NT2/D1 (cell line): Measurements from ENCODE around the gene LCOR.
"Not testable (repeated sequence)": the region's sequence is repeated elsewhere in the genome, so short reads cannot be mapped to it uniquely, and the experiment has no call there.

Experiments used
- DNase-seq: peaks from one replicate; pipeline ENCODE4 v3.0.0-alpha.2; 2011; ENCODE audit warnings: low read depth, low spot score
- H3K27me3 ChIP-seq: 2 replicates; pipeline ENCODE4 v1.6.0; 2011; ENCODE audit warnings: mild to moderate bottlenecking; ENCODE audit not compliant: insufficient read length, insufficient read depth
- H3K36me3 ChIP-seq: 2 replicates; pipeline ENCODE4 v1.6.1; 2011; ENCODE audit warnings: mild to moderate bottlenecking, low read length, mixed read lengths; ENCODE audit not compliant: insufficient read depth, insufficient read length
- H3K4me1 ChIP-seq: 2 replicates; pipeline ENCODE4 v1.5.1; 2011; ENCODE audit not compliant: insufficient read depth, insufficient read length
- H3K4me3 ChIP-seq: 2 replicates; pipeline ENCODE4 v1.5.1; 2011; ENCODE audit warnings: low read depth; ENCODE audit not compliant: insufficient read length
- H3K9ac ChIP-seq: 2 replicates; pipeline ENCODE4 v1.6.0; 2011; ENCODE audit warnings: low read depth; ENCODE audit not compliant: insufficient read length
- H3K9me3 ChIP-seq: 2 replicates; pipeline ENCODE4 v1.5.1; 2011; ENCODE audit warnings: mild to moderate bottlenecking, low read length; ENCODE audit not compliant: insufficient read depth
- SUZ12 ChIP-seq: IDR thresholded peaks from 2 replicates; pipeline ENCODE4 v1.6.1; 2011; ENCODE audit not compliant: insufficient read length, insufficient read depth; ENCODE audit errors: extremely low read depth
- YY1 ChIP-seq: IDR thresholded peaks from 2 replicates; pipeline ENCODE4 v1.6.1; 2011; ENCODE audit not compliant: insufficient read length, insufficient read depth
- ZNF274 ChIP-seq: IDR thresholded peaks from 2 replicates; pipeline ENCODE4 v1.6.1; 2011; ENCODE audit warnings: mild to moderate bottlenecking, low read depth, low read length

Gene LCOR

DNA sequence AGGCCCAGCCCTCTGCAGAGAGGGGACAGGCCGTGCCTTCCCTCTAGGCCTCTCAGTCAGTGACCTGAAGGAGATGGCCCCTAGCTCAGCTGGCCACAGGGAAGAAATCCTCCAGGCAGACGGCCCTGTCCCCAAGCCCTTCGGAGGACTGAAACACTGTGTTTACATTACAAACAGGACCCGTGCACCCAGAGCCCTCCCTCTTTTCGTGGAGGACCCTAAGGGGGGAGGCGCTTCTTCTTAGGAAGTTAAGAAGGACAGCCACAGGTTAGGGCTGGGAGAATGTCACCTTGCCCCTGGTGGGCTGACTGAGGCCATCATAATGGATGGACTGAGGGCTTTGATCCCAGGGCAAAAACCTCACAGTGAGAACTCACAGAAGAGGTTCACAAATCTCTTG lies 198.8 kb downstream of the LCOR start:
- no peak for DNase-seq
- Histone ChIP-seq H3K4me1 (peaks cover 13% of the 10 kb centered on the region), H3K9ac (no peak overlapping the region), H3K9me3 (no peaks in the 10 kb centered on the region), H3K36me3 (no peaks in the 10 kb centered on the region), H3K4me3 (no peak overlapping the region), H3K27me3 (no peaks in the 10 kb centered on the region)
- TF ChIP-seq YY1, result no peak

DNA sequence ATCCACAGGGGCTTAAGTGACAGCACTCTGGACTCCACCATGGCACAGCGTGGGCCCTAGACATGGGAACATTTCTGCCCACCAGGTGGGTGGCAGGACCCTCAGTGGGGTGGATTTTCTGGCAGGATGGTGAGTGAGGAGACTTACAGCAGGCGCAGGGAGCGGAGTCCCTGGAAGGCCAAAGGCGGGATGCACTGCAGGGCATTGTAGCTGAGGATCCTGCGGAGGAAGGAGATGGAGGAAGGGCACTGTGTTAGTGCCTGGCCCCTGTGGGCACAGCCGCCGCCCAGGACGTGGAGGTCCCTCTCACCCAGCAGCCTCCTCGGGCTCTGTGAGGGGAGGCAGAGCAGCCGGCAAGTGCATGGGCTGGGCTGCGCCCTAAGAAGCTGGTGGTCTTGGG lies 199.4 kb downstream of the LCOR start:
- Histone ChIP-seq H3K9me3 (no peaks in the 10 kb centered on the region), H3K36me3 (no peaks in the 10 kb centered on the region), H3K4me1 (peaks cover 15% of the 10 kb centered on the region), H3K27me3 (no peaks in the 10 kb centered on the region), H3K9ac (no peak overlapping the region), H3K4me3 (no peak overlapping the region)
- no peak for TF ChIP-seq ZNF274
- TF ChIP-seq SUZ12, result no peak
- TF ChIP-seq YY1, result no peak
- DNase-seq, result no peak

DNA sequence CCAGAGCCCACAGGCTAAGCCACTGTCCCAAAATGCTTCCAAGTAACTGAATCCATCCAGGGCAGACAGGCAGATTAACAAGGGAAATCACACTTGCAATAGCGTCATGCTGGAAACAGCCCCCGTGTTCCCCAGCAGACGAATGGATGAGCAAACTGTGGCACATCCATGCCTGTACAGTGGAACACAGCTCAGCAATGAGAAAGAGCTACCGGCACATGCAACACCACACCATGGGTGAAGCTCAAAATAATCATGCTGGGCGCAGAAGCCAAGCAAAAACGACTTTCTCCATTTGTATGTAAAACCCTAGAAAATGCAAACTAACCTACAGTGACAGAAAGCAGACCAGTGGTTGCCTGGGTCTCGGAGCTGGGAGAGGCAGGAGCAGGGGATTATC lies 200.5 kb downstream of the LCOR start:
- no peak overlapping the region for H3K9ac ChIP-seq
- no peak overlapping the region for H3K4me3 ChIP-seq
- no peaks in the 10 kb centered on the region for H3K9me3 ChIP-seq
- H3K36me3 ChIP-seq, result no peaks in the 10 kb centered on the region
- H3K4me1 ChIP-seq, result peaks cover 15% of the 10 kb centered on the region
- DNase-seq, result no peak
- TF ChIP-seq ZNF274 (no peak), SUZ12 (no peak), YY1 (no peak)
- H3K27me3 ChIP-seq, result no peaks in the 10 kb centered on the region

DNA sequence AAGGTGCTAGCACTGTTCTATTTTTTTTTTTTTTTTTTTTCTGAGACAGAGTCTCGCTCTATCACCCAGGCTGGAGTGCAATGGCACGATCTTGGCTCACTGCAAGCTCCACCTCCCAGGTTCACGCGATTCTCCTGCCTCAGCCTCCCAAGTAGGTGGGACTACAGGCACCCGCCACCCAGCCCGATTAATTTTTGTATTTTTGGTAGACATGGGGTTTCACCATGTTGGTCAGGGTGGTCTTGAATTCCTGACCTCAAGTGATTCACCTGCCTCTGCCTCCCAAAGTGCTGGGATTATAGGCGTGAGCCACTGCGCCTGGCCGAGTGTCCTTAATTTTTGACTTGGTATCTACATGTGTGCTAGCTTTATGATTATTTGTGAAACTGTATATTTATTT lies 201.7 kb downstream of the LCOR start:
- not testable (repeated sequence) for H3K9ac ChIP-seq, H3K4me3 ChIP-seq, H3K9me3 ChIP-seq, H3K36me3 ChIP-seq, DNase-seq, H3K27me3 ChIP-seq
- H3K4me1 ChIP-seq, result peaks cover 15% of the 10 kb centered on the region

DNA sequence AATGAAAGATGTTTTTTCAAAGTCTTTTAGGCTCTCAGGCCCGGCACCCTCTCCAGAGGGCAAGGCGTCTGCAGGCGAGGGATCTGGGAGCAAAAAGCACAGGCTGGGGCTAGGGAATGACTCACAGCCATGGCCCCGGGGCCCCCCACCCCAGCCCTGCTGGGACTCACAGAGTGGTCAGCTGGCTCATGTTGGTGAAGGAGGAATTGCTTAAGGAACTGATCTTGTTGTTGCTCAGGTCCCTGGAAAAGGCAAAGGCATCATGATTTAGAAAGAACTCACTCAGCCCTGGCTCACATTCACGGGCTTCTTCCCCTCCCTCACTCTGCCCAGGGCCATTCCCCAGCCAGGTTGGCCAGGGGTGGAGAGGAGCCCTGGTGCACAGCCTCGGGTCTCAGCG lies 202.2 kb downstream of the LCOR start:
- no peaks in the 10 kb centered on the region for H3K36me3 ChIP-seq
- DNase-seq, result no peak

DNA sequence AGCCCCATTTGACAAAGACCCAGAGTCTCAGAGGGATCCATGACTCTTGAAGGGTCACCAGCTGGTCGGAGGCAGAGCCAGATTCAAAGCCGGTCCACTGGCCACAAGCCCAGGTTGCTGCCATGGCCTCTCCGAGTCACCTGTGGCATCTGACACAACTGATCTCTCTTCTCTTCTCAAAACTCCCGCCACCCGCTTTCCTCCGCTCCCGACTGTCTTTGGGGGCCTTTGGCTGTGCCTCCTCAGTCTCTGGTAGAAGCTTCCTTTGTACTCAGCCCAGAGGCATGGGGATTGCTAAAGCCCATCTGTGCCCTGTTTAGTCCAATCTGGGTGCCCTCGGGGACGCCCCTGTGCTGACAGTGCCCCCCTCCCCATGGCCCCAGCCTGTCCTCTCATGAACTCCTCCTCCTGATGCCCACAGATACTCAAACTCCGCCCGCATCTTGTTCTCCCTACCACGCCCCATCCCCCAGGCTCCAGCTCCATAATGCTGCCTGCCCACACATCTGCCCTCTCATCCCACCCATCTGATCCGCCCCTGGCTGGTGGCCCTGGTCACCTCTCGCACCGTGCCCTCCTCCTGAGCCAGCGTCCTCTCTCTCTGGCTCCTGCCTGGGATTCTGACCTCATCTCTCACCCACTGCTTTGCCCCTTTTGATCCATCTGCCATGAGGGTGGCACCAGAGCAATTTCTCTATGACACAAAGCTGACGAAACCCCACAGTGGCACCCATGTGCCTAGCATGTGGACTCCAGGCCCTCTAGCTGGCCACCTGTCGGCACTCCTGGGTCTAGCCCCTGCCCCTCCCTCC lies 203.1 kb downstream of the LCOR start:
- no peak for DNase-seq
- TF ChIP-seq SUZ12 (no peak), YY1 (no peak)
- Histone ChIP-seq H3K4me3 (no peak overlapping the region), H3K27me3 (no peaks in the 10 kb centered on the region), H3K9ac (no peak overlapping the region), H3K4me1 (peaks cover 15% of the 10 kb centered on the region), H3K9me3 (no peaks in the 10 kb centered on the region), H3K36me3 (no peaks in the 10 kb centered on the region)

More for the DNA sequence above, 202.2 kb downstream of the LCOR start:
- TF ChIP-seq SUZ12 (no peak), YY1 (no peak), ZNF274 (no peak)
- H3K4me1 ChIP-seq, result peaks cover 15% of the 10 kb centered on the region
- H3K9me3 ChIP-seq, result no peaks in the 10 kb centered on the region
- H3K27me3 ChIP-seq, result no peaks in the 10 kb centered on the region
- H3K4me3 ChIP-seq, result no peak overlapping the region
- no peak overlapping the region for H3K9ac ChIP-seq

DNA sequence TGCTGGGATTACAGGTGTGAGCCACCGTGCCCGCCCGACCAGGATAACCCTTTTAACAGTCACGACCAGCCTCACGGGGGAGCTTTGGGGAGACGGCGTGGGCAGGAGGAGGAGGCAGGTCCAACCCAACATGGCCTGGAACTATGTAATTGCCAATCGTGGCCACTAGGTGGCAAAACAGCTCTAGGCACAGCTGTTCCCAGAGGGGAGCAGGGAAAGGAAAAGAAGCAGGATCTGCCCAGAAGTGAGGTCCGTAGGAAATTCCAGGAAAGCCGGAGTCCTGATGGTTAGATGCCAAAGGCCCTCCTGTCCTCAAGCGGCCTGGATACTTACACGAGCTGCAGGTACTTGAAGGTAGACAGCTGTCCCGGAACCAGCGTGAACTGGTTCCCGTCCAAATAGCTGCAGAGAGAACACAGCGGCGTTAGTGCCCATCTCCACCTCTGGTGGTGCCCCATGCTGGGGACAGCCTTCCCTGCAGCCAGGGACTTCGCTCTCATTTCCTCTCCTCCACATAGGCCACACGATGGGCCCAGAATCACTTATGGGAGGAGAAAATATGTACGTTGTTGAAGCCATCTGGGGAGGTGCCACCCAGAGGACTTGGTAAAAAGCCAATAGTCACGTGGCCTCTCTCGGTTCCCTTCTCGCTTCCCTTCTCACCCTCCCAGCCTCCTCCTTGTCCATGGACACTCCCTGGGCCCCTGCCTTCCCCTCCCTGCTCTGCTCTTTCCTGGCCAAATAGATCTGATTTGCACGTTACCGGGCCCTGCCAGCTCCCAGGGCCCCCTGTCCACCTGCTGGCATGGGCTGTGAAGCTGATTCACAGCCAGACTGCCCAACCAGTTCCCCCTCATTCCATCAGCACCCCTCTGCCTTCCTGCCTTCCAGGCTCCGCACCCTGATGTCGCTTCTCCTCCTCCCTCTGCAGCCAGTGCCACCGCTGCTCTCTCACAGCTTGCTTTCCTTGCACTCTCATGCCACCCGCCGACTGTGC lies 205.6 kb downstream of the LCOR start:
- TF ChIP-seq YY1 (no peak), SUZ12 (no peak), ZNF274 (no peak)
- H3K9me3 ChIP-seq, result no peaks in the 10 kb centered on the region

More for the DNA sequence above, 205.6 kb downstream of the LCOR start:
- H3K27me3 ChIP-seq, result no peaks in the 10 kb centered on the region
- peaks cover 7% of the 10 kb centered on the region for H3K4me1 ChIP-seq
- H3K36me3 ChIP-seq, result no peaks in the 10 kb centered on the region
- peak; percentile 73 for DNase-seq
- no peak overlapping the region for H3K9ac ChIP-seq
- no peak overlapping the region for H3K4me3 ChIP-seq
